ENCODE data around the gene MSI2.
"Not testable (repeated sequence)": the region's sequence is repeated elsewhere in the genome, so short reads cannot be mapped to it uniquely, and the experiment has no call there.

Gene MSI2

DNA sequence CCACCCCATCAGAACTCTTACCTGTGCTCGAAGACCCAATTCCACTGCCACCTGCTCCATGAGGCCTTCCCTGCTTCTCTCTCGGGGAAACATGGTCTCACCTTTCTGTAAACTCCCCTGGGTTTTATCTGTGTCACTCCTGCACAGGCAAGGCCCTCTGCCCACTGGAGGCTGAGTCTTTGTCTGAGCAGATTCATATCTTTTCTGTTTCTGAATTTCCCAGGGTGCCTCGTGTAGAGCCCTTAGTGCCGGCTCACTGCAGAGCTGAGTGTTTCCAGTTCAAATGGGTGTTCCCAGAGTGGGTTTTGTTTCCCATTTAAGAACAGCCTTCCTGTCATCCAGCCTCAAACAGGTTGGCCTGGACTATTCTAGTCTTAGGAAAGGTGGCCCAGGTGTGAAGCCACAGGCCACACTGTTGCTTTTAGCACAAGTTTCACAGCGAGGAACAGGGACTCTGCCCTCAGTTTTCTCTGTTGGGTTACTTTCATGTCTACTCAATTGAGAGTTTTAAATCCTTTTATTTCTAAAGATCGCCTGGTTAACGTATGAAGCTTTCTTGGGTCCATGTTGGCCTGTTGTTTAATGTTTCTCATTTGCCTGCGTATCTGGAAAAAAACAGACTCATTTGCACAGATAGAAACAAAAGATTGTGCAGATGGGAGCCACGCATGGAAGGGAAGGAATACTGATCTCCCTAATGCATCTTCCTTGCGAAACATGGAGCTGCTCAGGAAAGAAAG is 228.7 kb downstream of the MSI2 start:
- DNase-seq (ENCODE audit: low read depth) = no peak

- no peak for DNase-seq (ENCODE audit: low read depth)
These were observed 229.2 kb downstream of the MSI2 start for GRCh38 chr17:57485566-57485865.

DNA sequence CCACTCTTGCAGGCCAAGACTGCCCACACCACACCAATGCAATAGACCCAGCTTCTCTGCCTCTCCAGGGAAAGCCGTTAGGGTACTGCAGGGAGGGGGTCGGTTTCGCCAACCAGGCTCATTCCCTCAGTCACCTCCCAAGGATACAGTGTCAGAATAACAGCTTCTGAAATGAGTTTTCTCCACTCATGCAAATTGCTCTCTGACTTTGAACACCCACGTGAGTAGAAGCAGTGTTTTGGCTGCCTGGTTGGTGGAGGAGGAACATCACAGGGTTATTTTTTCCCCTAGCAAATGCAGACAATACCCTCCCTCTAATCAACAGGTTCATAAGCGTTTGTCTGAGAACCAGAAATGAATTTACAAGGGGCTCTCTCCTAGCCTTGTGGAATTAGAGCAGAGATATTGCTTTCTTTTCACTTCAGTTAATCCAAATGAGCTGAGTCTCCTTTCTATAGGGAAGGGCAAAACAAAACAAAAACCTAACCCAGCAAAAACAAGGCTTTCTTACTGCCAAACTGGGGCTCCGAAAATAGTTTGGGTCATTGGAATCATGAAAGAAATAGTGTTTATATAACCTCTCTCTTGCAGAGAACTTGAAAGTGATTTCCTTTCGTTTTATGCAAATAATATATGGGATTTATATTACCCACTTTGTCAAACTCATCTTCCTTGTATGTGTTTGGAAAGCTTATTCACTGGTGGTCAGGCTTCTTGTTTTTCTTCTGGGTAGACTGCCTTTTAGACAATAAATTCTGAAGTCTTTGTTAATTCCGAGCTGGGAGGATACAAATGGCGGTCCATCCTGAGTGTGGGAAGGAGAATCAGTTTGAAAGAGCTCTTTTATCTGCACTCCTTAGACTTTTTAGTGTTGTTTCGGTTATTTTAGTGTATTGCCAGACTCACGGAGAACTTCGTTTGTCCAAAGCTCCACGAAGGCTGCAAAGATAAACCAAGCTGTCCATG is 229.9 kb downstream of the MSI2 start:
- no peak for DNase-seq (ENCODE audit: low read depth)

- DNase-seq (ENCODE audit: low read depth) = no peak
These were observed 230.6 kb downstream of the MSI2 start for GRCh38 chr17:57486882-57487301.

DNA sequence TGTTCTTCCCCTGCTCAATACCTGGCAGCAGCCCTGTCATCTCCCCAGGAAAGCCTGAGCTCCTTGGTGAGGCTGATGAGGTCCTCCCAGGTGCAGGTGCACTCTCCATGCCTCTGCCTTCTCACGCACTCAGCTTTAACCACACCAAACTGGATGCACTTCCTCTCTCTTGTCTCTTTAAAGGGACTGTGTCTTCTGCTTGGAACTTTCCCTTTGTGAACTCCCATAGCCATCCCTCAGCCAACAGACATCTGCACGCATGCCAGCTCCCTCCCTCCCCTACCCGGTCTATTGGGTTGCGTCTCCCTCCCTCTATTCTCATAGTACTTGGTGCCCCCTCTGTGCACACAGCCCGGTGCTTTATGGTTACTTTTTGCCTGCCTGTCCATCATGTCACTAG is 231.2 kb downstream of the MSI2 start:
- DNase-seq (ENCODE audit: low read depth) = no peak

DNA sequence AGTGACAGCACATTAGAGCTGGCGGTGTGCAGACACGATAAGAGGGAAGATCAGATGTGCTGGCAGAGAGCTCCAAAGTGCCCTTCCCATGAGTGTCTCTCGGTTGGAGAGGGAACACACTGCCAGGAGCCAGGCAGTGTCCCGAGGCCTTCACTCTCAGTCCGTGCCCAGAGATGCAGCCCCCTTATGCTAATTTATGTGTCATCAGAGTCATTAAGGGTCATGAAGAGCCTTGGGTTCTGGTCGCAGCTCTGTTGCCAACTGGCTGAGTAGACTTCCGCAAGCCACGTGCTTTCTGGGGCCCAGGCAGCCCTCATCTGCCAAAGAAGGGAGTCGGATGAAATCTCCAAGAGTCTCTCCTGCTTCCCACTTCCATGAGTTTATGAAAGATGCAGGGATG is 232.5 kb downstream of the MSI2 start:
- no peak for DNase-seq (ENCODE audit: low read depth)

DNA sequence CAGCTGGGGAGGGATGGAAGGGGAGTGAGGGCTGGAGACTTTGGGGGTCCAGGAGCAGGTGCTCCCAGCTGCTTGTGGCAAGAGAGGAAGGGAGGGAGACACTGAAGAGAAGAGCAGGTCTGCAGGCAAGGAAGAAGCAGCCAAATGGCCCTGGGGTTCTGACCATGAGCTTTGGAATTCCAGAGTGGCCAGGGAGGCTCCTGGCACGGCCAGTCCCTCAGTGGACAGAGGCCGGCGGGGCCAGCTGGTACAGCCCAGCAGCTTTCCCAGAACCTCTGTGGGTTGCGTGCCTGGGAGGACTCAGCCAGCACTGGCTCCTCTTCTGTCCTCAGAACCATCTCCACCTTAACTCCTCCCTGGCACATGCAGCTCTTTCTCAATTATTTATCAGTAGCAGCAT is 233.0 kb downstream of the MSI2 start:
- no peak for DNase-seq (ENCODE audit: low read depth)

DNA sequence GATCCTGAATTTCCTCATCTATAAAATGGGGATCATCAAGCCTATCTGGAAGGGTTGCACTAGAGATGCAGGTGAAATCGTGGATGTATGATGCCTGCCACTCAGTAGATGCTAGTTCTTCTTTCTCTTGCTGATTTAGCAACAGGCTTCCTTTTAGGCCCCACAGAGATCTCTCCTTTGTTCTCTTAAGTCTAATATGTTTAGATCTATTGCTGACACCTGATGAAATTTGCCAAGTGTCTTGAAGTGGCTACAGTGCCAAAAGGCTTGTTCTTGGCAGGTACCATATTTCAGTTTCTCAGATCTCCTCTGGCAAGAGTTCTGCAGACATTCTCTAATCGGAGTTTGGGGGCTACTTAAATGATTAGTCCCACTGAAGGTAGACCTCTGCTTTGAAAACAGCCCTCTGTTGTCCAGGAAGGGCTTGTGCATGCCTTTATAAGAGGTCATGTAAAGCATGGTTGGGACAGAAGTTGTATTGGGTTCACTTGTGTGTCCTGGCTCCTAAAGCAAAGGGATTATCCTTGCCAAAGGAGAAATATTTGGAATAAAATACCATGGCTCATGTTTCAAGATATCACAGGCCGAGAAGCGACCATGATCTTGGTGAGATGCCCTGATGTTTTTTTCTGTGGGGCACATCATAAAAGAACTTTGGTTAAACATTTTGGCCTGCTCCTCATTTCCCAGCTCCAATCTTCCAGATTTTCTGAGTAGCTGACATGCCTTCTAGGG is 234.0 kb downstream of the MSI2 start:
- no peak for DNase-seq (ENCODE audit: low read depth)

- DNase-seq (ENCODE audit: low read depth) = no peak
These were observed 234.6 kb downstream of the MSI2 start for GRCh38 chr17:57490890-57491289.

- no peak for DNase-seq (ENCODE audit: low read depth)
These were observed 236.8 kb downstream of the MSI2 start for GRCh38 chr17:57493171-57493570.

GRCh38 chr17:57493625-57494024 is 237.3 kb downstream of the MSI2 start:
- no peak for DNase-seq (ENCODE audit: low read depth)

DNA sequence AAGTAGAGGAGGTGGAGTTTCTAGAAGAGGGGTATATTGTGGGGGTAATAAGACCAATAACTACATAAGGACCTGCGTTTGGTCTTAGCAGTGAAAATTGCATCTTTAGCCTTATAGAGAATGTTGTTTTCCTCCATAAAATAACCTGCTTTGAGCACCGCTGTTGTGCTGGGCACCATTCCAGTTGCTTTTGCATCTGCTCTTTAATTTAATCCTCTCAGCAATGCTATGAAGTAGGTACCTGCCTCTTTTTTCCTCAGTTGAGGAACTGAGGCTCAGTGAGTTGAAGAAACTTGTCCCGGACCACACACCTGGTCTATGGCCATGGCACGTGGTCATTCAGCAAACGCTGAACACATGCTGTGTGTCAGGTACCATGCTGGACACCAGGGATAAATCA is 238.1 kb downstream of the MSI2 start:
- DNase-seq (ENCODE audit: low read depth) = no peak

DNA sequence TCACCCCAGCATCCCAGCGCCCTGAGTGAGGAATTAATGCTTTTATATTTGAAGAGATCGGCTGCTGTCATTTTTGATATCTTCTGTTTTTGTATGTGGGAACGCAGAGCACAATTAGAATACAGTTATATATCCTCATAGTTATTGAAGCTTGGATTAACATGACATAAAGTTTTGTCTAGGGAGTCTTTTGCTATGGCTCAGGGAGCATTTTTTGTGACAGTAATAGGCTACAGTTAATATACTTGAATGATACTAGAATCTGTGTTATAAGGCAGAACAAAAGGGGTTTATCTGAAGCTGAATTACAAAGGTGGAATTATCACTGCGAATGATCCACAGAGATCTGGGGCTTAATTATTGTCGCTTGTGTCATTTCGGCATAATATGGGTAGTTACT is 239.4 kb downstream of the MSI2 start:
- no peak for DNase-seq (ENCODE audit: low read depth)

GRCh38 chr17:57496382-57496781 is 240.1 kb downstream of the MSI2 start:
- no peak for DNase-seq (ENCODE audit: low read depth)

GRCh38 chr17:57498443-57498842 is 242.1 kb downstream of the MSI2 start:
- no peak for DNase-seq (ENCODE audit: low read depth)

- not testable (repeated sequence) for DNase-seq (ENCODE audit: low read depth)
These were observed 242.9 kb downstream of the MSI2 start for GRCh38 chr17:57499221-57499620.

DNA sequence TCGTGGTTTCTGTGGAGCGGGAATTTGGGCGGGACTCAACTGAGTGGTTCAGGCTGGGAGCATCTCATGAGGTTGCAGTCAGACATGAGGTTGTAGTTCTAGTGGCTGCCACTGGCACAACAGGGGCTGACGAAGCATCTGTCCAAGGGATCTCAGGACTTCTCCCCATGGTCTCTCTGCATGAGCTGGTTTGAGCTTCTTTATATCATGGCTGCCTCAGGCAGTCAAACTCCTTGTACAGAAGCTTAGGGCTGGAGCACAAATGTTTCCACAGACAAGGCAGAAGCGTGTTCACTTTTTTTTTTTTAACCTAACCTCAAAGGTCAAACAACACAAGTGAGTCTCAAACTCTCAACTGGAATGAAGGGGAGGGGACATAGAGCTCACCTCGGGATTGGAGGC is 243.3 kb downstream of the MSI2 start:
- DNase-seq (ENCODE audit: low read depth) = no peak

- DNase-seq (ENCODE audit: low read depth) = no peak
These were observed 244.7 kb downstream of the MSI2 start for GRCh38 chr17:57501016-57501415.

DNA sequence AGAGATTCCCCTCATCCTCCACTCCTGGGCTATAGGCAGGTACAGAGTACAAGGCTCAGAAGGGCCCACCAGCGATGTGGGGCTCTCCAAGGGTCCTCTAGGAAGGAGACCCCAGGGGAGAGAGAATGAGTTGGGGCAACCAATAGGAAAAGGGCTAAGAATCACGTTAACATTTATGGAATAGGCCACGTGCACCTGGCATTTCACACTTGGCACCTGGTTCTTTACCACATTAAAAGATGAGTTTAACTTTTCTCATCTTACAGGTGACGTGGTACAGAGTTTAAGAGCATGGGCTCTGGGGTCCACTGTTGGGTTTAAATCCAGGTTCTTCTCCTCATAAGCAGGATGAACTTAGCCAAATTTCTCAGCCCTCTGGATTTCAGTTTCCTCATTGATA is 245.7 kb downstream of the MSI2 start:
- no peak for DNase-seq (ENCODE audit: low read depth)

DNA sequence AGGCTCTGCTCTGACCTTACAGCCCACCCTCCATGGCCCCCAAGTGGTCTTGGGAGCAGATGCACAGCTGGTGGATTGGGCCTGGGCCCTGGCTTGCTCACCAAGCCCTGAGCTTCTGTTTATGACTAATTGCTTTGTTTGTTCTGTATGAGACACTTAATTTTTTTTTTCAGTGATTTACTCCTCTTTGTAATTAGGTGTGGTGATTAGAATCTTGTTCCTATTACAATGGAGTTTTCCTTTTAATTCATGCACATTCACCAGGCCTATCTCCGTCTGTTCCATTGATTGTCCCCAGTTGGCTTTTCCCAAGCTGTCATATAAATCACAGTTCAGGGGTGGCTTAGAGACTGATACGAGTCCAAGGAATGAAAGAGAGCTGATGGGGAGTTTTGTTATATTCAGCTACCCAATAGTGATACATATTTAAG is 246.5 kb downstream of the MSI2 start:
- DNase-seq (ENCODE audit: low read depth) = no peak

DNA sequence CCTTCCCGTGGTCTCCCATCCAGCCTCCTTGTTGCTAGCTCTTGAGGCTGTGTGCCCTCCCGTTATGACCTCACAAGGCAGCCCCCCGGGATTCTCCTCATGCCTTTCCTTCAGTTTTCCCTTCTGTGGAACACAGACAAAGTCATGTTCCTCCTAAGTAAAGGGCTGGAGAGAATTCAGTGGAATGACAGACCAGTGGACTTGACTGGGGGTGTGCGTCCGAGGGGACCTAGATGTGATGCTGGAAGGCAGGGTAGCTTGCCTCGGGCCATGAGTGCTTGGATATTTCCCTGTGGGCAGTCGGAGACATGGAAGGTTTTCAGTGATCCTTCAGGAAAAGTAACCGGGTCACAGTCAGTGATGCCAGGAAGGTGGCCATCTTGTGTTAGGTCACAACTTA is 247.9 kb downstream of the MSI2 start:
- no peak for DNase-seq (ENCODE audit: low read depth)

DNA sequence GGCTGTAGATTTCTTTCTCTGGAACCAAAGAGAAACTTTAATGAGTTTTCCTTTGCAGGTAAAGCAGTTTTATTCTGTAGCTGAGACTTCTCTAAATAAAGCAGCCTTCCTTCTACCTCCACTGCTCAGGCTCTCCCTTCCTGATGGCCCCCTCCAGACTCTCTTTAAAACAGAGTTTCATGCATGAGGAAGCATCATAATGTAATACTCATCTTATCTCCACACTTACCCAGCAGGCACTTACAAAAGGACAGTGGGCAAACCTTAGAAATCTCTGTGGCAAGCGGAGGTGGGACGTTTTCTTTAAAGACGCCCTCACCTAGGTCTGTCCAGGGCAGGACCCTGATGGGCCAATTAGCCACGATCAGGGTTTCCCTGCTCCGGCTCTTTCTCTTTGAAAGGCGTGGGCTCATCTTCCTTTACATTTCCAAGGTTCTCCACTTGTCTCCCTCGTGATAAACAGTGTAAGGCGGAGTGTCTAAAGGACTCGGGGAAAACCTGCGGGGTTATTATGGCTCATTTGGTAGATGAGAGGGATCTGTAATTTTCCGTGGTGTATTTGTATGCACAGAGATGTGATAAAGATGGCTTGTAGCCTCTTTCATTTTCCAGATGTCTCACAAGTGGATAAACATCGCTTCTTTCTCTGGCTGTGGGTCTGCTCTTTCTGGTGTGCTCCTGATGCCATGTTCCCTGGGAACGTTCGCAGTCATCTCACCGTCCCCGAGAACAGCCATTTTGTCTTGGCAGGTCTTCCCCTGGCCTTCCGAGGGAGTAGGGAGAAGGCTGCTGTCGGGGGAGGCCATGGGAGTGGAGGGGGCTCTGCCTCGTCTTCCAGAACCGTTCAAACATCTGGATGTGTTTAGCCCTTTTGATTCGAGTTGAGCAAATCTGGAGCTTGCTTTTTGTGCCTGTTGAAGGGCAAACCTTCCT is 249.8 kb downstream of the MSI2 start:
- DNase-seq (ENCODE audit: low read depth) = no peak
